Small intestine (tissue), 7 donors: ENCODE measurements around the gene QRSL1. TPM values are rescaled to one million over a fixed set of nuclear protein-coding genes. Genes with fewer than 3 reads are reported as not detected.
A peak's percentile ranks its signal among the peaks of the same experiment; 100 is the strongest.

Source experiments
- DNase-seq, 2 donors: peaks; one replicate each; pipeline versions ENCODE4 v3.0.0 to v3.0.0-alpha.2; 2013
- FAIRE-seq: peaks from 2 replicates; lab custom pipeline; 2012; peaks lifted over from hg19 to GRCh38; lab: Jason Lieb, UNC
- H3K27ac ChIP-seq, 3 donors: one replicate each; pipeline ENCODE4 v1.5.1; 2013; ENCODE audit warnings: low read length in 2 of 3, mild to moderate bottlenecking in 2 of 3, control low read depth in 1 of 3, inconsistent platforms in 1 of 3, low read depth in 1 of 3, moderate library complexity in 1 of 3
- H3K27me3 ChIP-seq, 3 donors: one replicate each; pipeline ENCODE4 v1.6.1; 2013; ENCODE audit warnings: low read length in 3 of 3, inconsistent platforms in 1 of 3; ENCODE audit not compliant: control insufficient read depth in 3 of 3, insufficient read depth in 3 of 3
- H3K36me3 ChIP-seq, 3 donors: one replicate each; pipeline ENCODE4 v1.6.1; 2013; ENCODE audit warnings: low read length in 3 of 3, inconsistent platforms in 1 of 3, low read depth in 1 of 3, mild to moderate bottlenecking in 1 of 3, moderate library complexity in 1 of 3; ENCODE audit not compliant: control insufficient read depth in 3 of 3, insufficient read depth in 2 of 3
- H3K4me1 ChIP-seq, 3 donors: one replicate each; pipeline ENCODE4 v1.6.1; 2013; ENCODE audit warnings: low read length in 2 of 3, inconsistent platforms in 1 of 3, low read depth in 1 of 3, mild to moderate bottlenecking in 1 of 3, moderate library complexity in 1 of 3; ENCODE audit not compliant: control insufficient read depth in 3 of 3, insufficient read depth in 2 of 3
- H3K4me3 ChIP-seq, 3 donors: one replicate each; pipeline ENCODE4 v1.5.1; 2013; ENCODE audit warnings: low read length in 3 of 3, control low read depth in 1 of 3, inconsistent platforms in 1 of 3, low read depth in 1 of 3, mild to moderate bottlenecking in 1 of 3, moderate library complexity in 1 of 3
- H3K9me3 ChIP-seq, 2 donors: one replicate each; pipeline ENCODE4 v1.6.1; 2013; ENCODE audit warnings: low read depth in 1 of 2, low read length in 1 of 2; ENCODE audit not compliant: control insufficient read depth in 2 of 2, insufficient read depth in 1 of 2
- WGBS, 3 donors: extraction: QIAGEN DNeasy Blood & Tissue Kit; methylation state at CpG; one replicate each; pipeline ENCODE4 v1.1.7; 2013; 5-methylcytosine and 5-hydroxymethylcytosine counted together
- polyA plus RNA-seq, 4 donors: library from polyadenylated mRNA; stranded (reverse) in 3 of 4; unstranded in 1 of 4; fragments of 200-250 nt in 3 of 4; fragments of 120-200 nt in 1 of 4; gene quantifications; one replicate each; pipeline versions ENCODE4 v1.2.1 to v1.2.3, GENCODE V29; 2013
- donor health status: healthy with polysubstance abuse.
- donor health status: control.
- donor health status: control.
- donor health status: Bipolar disorder and iron deficiency.
- donor health status: healthy.

The QRSL1 gene
- polyA plus RNA-seq, 4 donors = 5.6 to 13.6 (median 8.5) TPM

DNA sequence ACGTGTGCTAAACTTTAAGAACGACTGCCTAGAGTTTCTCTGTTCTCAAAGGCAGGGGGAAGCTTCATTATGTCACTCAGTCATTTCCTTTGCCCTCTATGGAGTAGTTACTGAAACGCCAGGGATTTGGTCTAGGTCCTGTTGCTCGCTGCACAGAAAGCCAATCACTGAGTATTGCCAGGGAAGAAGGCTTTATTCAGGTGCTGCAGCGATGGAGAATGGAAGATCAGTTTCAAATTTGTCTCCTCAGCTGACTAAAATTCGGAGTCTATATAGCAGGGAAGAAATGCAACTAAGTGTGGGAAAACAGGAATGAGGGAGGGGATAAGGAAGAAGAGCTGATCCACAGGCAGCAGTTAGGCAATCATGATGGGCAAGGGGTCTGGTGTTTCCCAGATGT, 75.8 kb downstream of the QRSL1 start:
- no peaks in the 10 kb centered on the region for H3K27me3 ChIP-seq
- no peak for FAIRE-seq
- H3K4me3 ChIP-seq = no peak overlapping the region
- no peak overlapping the region for H3K27ac ChIP-seq
- H3K4me1 ChIP-seq = peaks cover 0 to 11% (median 2%) of the 10 kb centered on the region in 3 donors
- peaks cover 2 to 21% of the 10 kb centered on the region in 2 donors for H3K9me3 ChIP-seq
- no peaks in the 10 kb centered on the region for H3K36me3 ChIP-seq
- 92% methylated on average over 6 of the region's 6 CpGs for WGBS, 3 donors
- DNase-seq = no peak

DNA sequence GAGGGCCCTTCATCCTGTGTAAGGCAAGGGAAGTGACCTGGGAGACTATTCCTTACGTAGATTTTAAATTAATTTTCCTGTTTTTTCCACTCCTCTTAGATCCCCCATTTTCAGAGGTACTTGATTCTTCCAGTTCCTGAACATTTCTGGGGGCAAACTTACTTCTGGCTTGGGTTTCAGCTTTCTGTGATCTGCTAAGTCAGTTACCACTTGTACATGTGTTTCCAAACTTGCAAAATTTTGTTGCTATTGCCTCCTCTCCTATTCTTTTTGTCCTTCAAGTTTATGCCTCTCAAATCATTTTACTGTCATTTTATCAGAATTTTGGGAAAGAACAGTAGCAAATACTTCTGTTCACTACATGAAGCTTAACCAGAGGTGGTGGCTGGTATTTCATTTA, 81.2 kb downstream of the QRSL1 start:
- FAIRE-seq = no peak
- Histone ChIP-seq H3K4me3 (no peak overlapping the region), H3K4me1 (peaks cover 0 to 4% (median 3%) of the 10 kb centered on the region in 3 donors), H3K27me3 (no peaks in the 10 kb centered on the region), H3K9me3 (peaks cover 0 to 6% of the 10 kb centered on the region in 2 donors), H3K36me3 (no peaks in the 10 kb centered on the region), H3K27ac (no peak overlapping the region)
- WGBS, 3 donors = 65 to 96% (median 88%) methylated on average over 1 of the region's 1 CpG
- no peak for DNase-seq

DNA sequence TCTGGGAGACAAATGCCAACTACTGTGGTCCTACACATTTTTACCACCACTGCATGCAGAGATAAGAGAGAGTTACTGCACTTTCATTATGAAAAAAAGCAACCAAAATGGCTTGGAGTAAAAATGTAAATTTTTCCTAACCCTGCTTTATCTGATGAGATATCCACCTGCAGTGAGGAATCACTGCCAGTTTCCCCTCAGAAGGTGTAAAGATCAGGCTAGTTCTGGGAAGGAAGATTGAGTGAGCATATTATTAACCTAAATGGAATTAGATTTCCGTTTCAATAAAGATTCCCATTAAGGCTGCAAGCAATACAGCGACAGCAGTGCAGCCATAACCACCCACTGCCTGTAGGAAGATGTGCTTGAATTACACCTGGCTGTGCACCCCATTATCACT, 84.9 kb downstream of the QRSL1 start:
- WGBS, 3 donors = 11 to 54% (median 27%) methylated on average over 2 of the region's 2 CpGs
- no peak overlapping the region for H3K4me3 ChIP-seq
- H3K27me3 ChIP-seq = no peaks in the 10 kb centered on the region
- DNase-seq (no peak), FAIRE-seq (no peak)
- no peaks in the 10 kb centered on the region for H3K9me3 ChIP-seq
- H3K4me1 ChIP-seq = peaks cover 2 to 11% (median 4%) of the 10 kb centered on the region in 3 donors
- no peaks in the 10 kb centered on the region for H3K36me3 ChIP-seq
- peak overlapping the region in 1 of 3 donors; percentile 6 for H3K27ac ChIP-seq

DNA sequence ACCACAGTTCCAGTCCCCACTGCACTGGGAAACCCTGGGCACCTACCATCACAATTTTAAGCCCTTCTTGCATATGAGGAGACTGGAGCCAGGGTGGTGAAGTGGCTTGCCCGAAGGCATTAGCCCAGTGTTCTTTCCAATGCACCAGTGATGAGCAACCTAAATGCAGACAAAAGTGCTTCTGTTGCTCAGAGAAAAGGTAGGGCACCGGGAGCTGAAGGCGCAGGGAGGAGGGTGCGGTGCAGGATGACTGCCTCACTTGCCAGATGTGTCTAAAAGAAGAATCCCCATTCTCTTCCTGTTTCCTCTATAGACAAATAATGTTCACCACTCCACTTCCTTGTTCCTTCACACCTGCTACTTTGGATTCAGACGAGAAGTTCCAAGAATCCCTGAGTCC, 86.5 kb downstream of the QRSL1 start:
- H3K27ac ChIP-seq = peak overlapping the region in 1 of 3 donors; percentile 83
- WGBS, 3 donors = 50 to 69% (median 59%) methylated on average over 5 of the region's 5 CpGs
- DNase-seq = peak in 1 of 2 donors; percentile 33

DNA sequence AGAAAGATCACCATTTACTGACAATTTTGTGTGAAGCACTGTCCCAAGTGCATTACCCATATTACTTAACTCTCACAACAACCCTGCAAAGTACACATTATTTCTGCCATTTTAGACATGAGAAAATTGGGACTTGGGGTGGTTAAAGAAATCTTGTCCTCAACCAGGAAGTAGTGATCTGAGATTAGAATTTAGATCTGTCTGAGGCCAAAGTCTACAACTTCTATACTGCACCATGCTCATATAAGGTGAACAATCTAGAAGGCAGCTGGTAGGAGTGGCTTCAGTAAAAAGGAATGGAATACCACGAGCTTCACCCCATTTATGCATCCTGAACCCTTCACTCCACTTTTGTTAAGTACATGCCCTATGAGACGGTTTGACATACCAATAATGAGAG, 87.6 kb downstream of the QRSL1 start:
- Histone ChIP-seq H3K4me1 (peaks cover 2 to 15% (median 7%) of the 10 kb centered on the region in 3 donors), H3K36me3 (no peaks in the 10 kb centered on the region), H3K27me3 (no peaks in the 10 kb centered on the region), H3K9me3 (no peaks in the 10 kb centered on the region), H3K4me3 (no peak overlapping the region), H3K27ac (peak overlapping the region in 1 of 3 donors; percentile 12)
- 42 to 65% (median 50%) methylated on average over 2 of the region's 2 CpGs for WGBS, 3 donors
- DNase-seq = peak; percentile 55 to 81
- no peak for FAIRE-seq

More for the DNA sequence above, 86.5 kb downstream of the QRSL1 start:
- H3K27me3 ChIP-seq = no peaks in the 10 kb centered on the region
- H3K4me3 ChIP-seq = no peak overlapping the region
- peaks cover 2 to 11% (median 4%) of the 10 kb centered on the region in 3 donors for H3K4me1 ChIP-seq
- FAIRE-seq = no peak
- H3K36me3 ChIP-seq = no peaks in the 10 kb centered on the region
- no peaks in the 10 kb centered on the region for H3K9me3 ChIP-seq

Other genes starting within 250 kb of the QRSL1 start
- gene RTN4IP1, start 80 bp upstream of the QRSL1 start, polyA plus RNA-seq = 10 to 100 TPM in 1 of 4 donors, 1 to 10 TPM in 3; 4.1 to 15.8 (median 6.9) TPM